COLO829 (cell line): ENCODE measurements around the gene NFAT5.

Experiments
- DNase-seq: peaks from one replicate; pipeline ENCODE4 v3.0.0; 2012; ENCODE audit warnings: low spot score

Gene NFAT5

GRCh38 chr16:69741951-69742904 is 176.5 kb downstream of the NFAT5 start:
- DNase-seq, result no peak

DNA sequence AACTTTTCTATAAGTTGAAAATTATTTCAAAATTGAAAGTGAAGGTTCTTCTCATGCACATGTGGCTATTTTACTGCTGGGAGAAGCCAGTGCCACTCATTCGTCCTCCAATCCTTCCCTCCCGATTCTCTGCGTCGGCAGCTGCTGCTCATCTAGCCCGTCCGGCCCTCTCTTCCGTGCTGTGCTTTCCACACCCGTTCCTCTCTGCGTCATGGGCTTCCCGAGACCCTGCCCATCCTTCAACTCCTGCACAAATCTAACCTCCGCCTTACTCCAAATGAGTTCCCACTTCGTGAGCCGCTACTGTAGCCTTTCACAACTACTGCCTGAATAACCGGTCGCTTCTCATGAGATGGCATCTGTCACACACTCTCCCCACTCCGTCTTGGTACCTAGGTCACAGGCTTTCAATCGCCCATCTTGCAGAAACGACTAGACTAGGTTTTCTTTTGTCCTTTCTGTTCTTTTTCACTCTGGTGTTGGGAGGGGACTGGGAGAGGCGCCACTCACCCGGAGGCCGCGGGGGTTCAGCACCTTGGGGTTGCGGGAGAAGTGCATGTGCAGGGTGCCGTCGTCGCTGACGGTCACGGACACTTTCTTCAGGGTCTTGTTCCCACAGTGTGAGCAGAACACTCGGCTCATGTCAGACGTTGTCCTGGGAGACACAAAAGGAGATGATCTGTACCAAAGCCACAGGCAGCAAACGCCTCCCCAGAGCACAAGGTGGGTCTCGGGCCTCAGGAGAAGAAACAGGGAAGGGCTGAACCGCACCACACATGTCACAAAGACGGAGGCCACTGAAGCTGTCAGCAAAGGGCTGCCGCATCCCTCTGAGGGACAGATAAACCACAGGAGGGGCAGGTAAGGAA is 178.8 kb downstream of the NFAT5 start:
- no peak for DNase-seq

- DNase-seq, result no peak
These were observed 179.5 kb downstream of the NFAT5 start for GRCh38 chr16:69745232-69745612.

DNA sequence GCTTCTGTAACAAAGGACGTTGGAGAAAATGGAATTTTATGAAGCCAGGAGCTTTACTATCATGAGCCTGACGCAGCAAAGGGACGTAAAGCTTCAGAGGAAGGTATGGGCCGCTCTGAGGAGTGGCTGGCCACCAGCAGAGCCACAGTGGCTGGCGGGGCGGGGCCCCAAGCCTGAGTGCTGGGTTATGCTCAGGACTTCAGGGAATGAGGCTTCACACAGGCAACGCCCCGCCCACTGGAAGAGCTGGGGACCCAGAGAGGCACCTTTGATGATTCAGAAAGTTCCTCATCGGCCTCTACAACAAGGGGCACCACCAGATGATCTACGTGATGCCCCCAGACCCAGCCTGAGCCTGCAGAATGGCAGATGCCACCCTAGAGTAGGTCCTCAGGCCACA is 180.2 kb downstream of the NFAT5 start:
- DNase-seq, result no peak

DNA sequence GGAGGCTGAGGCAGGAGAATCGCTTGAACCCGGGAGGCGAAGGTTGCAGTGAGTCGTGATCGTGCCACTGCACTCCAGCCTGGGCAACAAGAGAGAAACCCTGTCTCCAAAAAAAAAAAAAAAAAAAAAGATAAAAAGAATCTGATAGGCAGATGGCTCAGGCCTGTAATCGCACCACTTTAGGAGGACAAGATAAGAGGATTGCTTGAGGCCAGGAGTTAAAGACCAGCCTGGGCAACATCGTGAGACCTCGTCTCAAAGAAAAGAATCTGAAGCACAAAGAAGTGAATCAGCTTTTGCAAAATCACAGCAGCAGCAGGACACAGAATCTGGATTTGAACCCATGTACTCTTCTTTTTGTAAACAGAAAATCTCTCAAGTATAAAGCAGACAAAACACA is 181.3 kb downstream of the NFAT5 start:
- DNase-seq, result no peak

DNA sequence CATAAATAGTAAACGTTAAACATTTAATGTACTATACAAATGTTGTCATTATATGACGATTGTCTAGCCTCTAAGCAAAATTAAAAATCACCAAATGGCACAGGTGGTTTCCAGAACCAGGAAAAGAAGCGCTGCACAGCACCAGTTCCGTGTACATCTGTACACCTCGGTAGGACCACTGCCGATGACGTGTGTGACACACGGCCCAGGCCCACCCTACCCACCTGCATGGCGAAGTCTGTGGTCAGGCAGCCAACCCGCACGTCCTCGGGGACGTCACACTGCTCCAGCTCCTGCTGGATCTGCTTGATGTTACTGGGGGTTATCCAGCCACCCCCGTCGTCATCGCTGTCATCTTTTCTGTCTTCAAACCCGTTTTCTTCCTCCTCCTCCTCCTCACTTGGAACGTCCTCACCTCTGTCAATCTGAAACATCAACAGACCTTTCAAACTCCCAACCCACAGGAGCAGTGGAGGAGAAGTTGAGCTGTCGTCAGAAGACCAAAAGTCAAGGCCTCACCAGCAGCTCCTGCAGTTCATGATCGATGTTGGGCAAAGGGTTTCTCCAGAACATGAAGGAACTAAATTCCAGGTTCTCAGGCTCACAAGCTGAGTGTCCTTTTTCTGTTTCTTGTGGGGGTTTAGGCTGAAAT is 183.1 kb downstream of the NFAT5 start:
- DNase-seq, result no peak

GRCh38 chr16:69754143-69754468 is 188.3 kb downstream of the NFAT5 start:
- no peak for DNase-seq
